Natural killer cell (primary cell): Measurements from ENCODE around the gene TPST1. TPM values are rescaled to one million over a fixed set of nuclear protein-coding genes. Genes with fewer than 3 reads are reported as not detected.

Experiments
- ATAC-seq, 3 donors: fragments of 150-1000 bp in 2 of 3; fragments of 200-7000 bp in 1 of 3; cut with Tn5 transposase; 1 replicate in 1 of 3; 2 replicates in 2 of 3; pipeline ENCODE4 v1.10.0; 2021; ENCODE audit warnings: mild to moderate bottlenecking in 2 of 3, moderate library complexity in 2 of 3
- DNase-seq, 2 donors: peaks; one replicate each; pipeline versions ENCODE4 v3.0.0 to v3.0.0-alpha.2; 2013 to 2021; ENCODE audit warnings: mixed read lengths in 1 of 2
- H3K27ac ChIP-seq: one replicate; pipeline ENCODE4 v1.5.1; 2013; ENCODE audit warnings: mild to moderate bottlenecking, low read length
- H3K27me3 ChIP-seq: one replicate; pipeline ENCODE4 v1.6.1; 2013; ENCODE audit warnings: low read length; ENCODE audit not compliant: control insufficient read depth, insufficient read depth
- H3K36me3 ChIP-seq: one replicate; pipeline ENCODE4 v1.6.1; 2013; ENCODE audit warnings: low read length; ENCODE audit not compliant: control insufficient read depth, insufficient read depth
- H3K4me1 ChIP-seq: one replicate; pipeline ENCODE4 v1.6.1; 2013; ENCODE audit warnings: low read length; ENCODE audit not compliant: control insufficient read depth, insufficient read depth
- H3K4me3 ChIP-seq: one replicate; pipeline ENCODE4 v1.5.1; 2013; ENCODE audit warnings: low read length
- H3K9me3 ChIP-seq: one replicate; pipeline ENCODE4 v1.6.1; 2013; ENCODE audit warnings: low read length; ENCODE audit not compliant: control insufficient read depth, insufficient read depth
- H3K27ac Mint-ChIP-seq, 2 donors: one replicate each; pipeline ENCODE4 v1.8.0; 2022; ENCODE audit warnings: mild to moderate bottlenecking in 2 of 2, mixed read lengths in 2 of 2, moderate library complexity in 1 of 2
- H3K27me3 Mint-ChIP-seq, 2 donors: one replicate each; pipeline ENCODE4 v1.8.0; 2022; ENCODE audit warnings: low read depth in 2 of 2, mixed read lengths in 2 of 2
- H3K36me3 Mint-ChIP-seq: one replicate; pipeline ENCODE4 v1.8.0; 2022; ENCODE audit warnings: mixed read lengths
- H3K4me1 Mint-ChIP-seq, 2 donors: one replicate each; pipeline ENCODE4 v1.8.0; 2022; ENCODE audit warnings: mixed read lengths in 2 of 2
- H3K4me3 Mint-ChIP-seq: one replicate; pipeline ENCODE4 v1.8.0; 2022; ENCODE audit warnings: mild to moderate bottlenecking, moderate library complexity, mixed read lengths
- H3K9me3 Mint-ChIP-seq, 2 donors: one replicate each; pipeline ENCODE4 v1.8.0; 2022; ENCODE audit warnings: mixed read lengths in 2 of 2
- WGBS: methylation state at CpG from one replicate; pipeline ENCODE4 v1.1.7; 2013; ENCODE audit warnings: missing lambda C conversion rate; ENCODE audit not compliant: insufficient coverage; 5-methylcytosine and 5-hydroxymethylcytosine counted together
- intact Hi-C: fragments of 100-400 bp; cut with micrococcal nuclease; formaldehyde crosslinking; loops from one replicate; pipeline ENCODE4 v1.14.2; 2022
- total RNA-seq, 4 donors: library from RNA; stranded (reverse); fragments of 120-200 nt in 1 of 4; gene quantifications; one replicate each; pipeline versions ENCODE4 v1.2.3 to v1.2.4, GENCODE V29; 2013 to 2022
- TF ChIP-seq, protein P1 (sequence below): fragments of 200-600 bp; IDR thresholded peaks from one replicate; pipeline ENCODE4 v1.8.0; 2022; ENCODE audit warnings: antibody characterized with exemption

TPST1 gene
- total RNA-seq, 3 donors from 2014 or later (not counting 1 experiment from before 2014, with no cell fraction given) = 10.4 to 17.3 (median 14.3) TPM

DNA sequence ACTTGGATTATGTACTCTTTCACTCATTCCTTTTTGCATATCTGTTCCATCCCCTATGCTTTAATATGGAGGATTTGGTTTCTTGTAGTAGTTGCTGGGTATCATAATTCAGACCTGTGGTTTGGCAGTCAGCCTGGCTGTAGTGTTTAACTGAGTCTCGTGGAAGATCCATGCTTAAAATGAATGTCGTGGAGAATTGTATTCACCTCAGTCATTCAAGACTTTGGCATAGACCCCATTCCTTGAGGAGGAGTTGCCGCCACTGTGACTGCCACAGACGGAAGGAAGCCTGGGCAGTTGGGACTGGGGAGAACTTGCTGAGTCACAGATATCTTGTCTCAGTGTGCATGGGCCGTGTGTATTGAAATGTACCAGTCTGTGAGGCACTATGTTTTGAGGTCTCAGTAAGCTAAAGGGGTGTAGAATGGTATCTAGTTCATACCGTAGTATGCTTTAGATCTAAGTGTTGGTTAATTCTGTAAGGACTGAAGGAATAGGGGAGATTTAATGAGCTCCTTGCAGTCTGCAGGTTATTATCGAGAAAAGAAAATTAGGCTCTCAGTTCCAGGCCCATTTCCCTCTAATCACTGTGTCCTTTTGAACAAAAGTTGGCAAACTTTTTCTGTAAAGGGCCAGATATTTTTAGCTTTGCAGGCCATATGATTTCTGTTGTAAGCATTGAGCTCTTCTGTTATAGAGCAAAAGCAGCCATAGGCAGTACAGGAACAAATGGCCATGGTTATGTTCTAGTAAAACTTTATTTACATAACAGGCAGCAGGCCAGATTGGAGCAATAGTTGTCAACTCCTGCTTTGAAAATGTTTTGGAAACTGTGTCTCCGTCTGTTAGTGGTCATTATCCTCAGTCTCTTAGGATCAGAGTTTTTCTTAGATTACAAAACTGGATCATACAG, 76.8 kb downstream of the TPST1 start:
- no peaks in the 10 kb centered on the region for H3K36me3 ChIP-seq
- no peaks in the 10 kb centered on the region for H3K27me3 Mint-ChIP-seq
- TF ChIP-seq, protein P1, sequence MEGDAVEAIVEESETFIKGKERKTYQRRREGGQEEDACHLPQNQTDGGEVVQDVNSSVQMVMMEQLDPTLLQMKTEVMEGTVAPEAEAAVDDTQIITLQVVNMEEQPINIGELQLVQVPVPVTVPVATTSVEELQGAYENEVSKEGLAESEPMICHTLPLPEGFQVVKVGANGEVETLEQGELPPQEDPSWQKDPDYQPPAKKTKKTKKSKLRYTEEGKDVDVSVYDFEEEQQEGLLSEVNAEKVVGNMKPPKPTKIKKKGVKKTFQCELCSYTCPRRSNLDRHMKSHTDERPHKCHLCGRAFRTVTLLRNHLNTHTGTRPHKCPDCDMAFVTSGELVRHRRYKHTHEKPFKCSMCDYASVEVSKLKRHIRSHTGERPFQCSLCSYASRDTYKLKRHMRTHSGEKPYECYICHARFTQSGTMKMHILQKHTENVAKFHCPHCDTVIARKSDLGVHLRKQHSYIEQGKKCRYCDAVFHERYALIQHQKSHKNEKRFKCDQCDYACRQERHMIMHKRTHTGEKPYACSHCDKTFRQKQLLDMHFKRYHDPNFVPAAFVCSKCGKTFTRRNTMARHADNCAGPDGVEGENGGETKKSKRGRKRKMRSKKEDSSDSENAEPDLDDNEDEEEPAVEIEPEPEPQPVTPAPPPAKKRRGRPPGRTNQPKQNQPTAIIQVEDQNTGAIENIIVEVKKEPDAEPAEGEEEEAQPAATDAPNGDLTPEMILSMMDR = no peak
- WGBS = 47% methylated on average over 8 of the region's 8 CpGs
- H3K27ac ChIP-seq = no peak overlapping the region
- H3K27ac Mint-ChIP-seq = no peak overlapping the region
- no peaks in the 10 kb centered on the region for H3K9me3 ChIP-seq
- intact Hi-C loops = no loop called here
- no peaks in the 10 kb centered on the region for H3K36me3 Mint-ChIP-seq
- H3K9me3 Mint-ChIP-seq = no peaks in the 10 kb centered on the region
- H3K27me3 ChIP-seq = no peaks in the 10 kb centered on the region
- ATAC-seq (peak in 1 of 3 donors; percentile 52), DNase-seq (no peak)
- H3K4me1 Mint-ChIP-seq = peaks cover 0 to 4% of the 10 kb centered on the region in 2 donors
- H3K4me3 ChIP-seq = no peak overlapping the region
- H3K4me1 ChIP-seq = no peaks in the 10 kb centered on the region
- H3K4me3 Mint-ChIP-seq = no peak overlapping the region

DNA sequence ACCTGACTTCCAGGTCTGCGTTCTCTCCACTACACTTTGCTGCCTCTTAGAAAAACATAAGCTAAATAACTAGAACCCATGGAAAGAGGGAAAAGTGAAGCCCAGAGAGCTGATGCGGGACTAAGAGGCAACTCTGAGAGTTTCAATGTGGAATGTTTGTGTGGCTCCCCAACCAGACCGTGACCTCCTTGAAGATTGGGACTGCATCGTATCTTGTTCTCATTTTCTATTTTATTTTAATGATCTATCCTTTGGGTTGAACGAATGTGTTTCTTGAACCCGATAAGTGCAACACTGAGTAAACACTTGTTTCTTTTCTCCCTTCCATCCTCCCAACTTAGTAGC, 77.4 kb downstream of the TPST1 start:
- no peak overlapping the region for H3K4me3 Mint-ChIP-seq
- Histone ChIP-seq H3K9me3 (no peaks in the 10 kb centered on the region), H3K36me3 (no peaks in the 10 kb centered on the region), H3K27me3 (no peaks in the 10 kb centered on the region), H3K4me3 (no peak overlapping the region), H3K27ac (no peak overlapping the region), H3K4me1 (no peaks in the 10 kb centered on the region)
- TF ChIP-seq, protein P1 = no peak
- 78% methylated on average over 6 of the region's 6 CpGs for WGBS
- no peaks in the 10 kb centered on the region for H3K36me3 Mint-ChIP-seq
- no peak overlapping the region for H3K27ac Mint-ChIP-seq
- ATAC-seq = no peak
- no peak for DNase-seq
- H3K27me3 Mint-ChIP-seq = no peaks in the 10 kb centered on the region
- H3K9me3 Mint-ChIP-seq = no peaks in the 10 kb centered on the region
- intact Hi-C loops = no loop called here
- H3K4me1 Mint-ChIP-seq = peaks cover 0 to 4% of the 10 kb centered on the region in 2 donors

DNA sequence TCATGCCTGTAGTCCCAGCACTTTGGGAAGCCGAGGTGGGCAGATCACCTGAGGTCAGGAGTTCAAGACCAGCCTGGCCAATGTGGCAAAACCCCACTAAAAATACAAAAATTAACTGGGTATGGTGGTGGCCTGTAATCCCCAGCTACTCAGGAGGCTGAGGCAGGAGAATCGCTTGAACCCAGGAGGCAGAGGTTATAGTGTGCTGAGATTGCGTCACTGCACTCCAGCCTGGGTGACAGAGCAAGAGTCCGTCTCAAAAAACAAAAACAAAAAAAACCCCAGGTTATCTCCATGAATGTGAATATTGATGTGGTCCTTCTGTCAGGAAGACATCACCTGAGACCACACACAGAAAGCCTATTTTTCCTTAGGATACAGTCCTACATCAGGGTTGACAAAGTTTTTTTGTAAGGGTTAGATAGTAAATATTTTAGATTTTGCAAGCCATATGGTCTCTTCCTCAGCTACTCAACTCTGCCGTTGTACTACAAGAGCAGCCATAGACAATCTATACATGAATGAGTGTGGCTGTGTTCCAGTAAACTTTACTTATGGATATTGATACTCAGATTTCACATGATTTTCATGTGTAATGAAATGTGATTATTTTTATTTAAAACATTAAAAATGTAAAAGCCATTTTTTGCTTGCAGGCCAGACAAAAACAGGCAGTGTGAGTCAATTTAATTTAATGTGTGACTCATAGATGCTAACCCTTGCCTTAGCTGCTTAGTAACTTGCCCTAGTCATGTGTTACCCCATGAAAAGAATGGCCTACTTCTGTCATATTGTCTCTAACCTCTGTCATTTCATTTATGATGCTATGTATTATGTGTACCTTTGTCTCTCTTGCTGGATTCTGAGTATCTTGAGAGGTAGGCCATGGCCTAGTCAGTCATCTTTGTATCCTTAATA, 78.1 kb downstream of the TPST1 start:
- H3K27me3 ChIP-seq = no peaks in the 10 kb centered on the region
- no peaks in the 10 kb centered on the region for H3K4me1 ChIP-seq
- TF ChIP-seq, protein P1 = no peak
- ATAC-seq = no peak
- Mint-ChIP-seq H3K4me1 (peaks cover 0 to 4% of the 10 kb centered on the region in 2 donors), H3K27ac (no peak overlapping the region), H3K36me3 (no peaks in the 10 kb centered on the region), H3K27me3 (no peaks in the 10 kb centered on the region), H3K9me3 (no peaks in the 10 kb centered on the region), H3K4me3 (no peak overlapping the region)
- WGBS = 100% methylated on average over 1 of the region's 5 CpGs
- intact Hi-C loops = no loop called here
- H3K9me3 ChIP-seq = no peaks in the 10 kb centered on the region
- no peak for DNase-seq
- H3K27ac ChIP-seq = no peak overlapping the region
- H3K36me3 ChIP-seq = no peaks in the 10 kb centered on the region
- no peak overlapping the region for H3K4me3 ChIP-seq
